ENCODE data around the gene FAM111B.

- TF ChIP-seq, protein P1, sequence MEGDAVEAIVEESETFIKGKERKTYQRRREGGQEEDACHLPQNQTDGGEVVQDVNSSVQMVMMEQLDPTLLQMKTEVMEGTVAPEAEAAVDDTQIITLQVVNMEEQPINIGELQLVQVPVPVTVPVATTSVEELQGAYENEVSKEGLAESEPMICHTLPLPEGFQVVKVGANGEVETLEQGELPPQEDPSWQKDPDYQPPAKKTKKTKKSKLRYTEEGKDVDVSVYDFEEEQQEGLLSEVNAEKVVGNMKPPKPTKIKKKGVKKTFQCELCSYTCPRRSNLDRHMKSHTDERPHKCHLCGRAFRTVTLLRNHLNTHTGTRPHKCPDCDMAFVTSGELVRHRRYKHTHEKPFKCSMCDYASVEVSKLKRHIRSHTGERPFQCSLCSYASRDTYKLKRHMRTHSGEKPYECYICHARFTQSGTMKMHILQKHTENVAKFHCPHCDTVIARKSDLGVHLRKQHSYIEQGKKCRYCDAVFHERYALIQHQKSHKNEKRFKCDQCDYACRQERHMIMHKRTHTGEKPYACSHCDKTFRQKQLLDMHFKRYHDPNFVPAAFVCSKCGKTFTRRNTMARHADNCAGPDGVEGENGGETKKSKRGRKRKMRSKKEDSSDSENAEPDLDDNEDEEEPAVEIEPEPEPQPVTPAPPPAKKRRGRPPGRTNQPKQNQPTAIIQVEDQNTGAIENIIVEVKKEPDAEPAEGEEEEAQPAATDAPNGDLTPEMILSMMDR (IDR thresholded peaks at IDR 0.05), result no peak
- TF ChIP-seq POLR2A (IDR thresholded peaks at IDR 0.05), result no peak
Measured at GRCh38 chr11:59176330-59176729, 69.3 kb downstream of the FAM111B start.

All from testis (tissue), 2 donors.